NCI-H2107 (cell line): Measurements from ENCODE around the gene KRT79.
"Not testable (repeated sequence)": the region's sequence is repeated elsewhere in the genome, so short reads cannot be mapped to it uniquely, and the experiment has no call there.

Experiments used
- DNase-seq: peaks from one replicate; lab custom pipeline; 2025; lab: John Stamatoyannopoulos, UW

KRT79 gene

DNA sequence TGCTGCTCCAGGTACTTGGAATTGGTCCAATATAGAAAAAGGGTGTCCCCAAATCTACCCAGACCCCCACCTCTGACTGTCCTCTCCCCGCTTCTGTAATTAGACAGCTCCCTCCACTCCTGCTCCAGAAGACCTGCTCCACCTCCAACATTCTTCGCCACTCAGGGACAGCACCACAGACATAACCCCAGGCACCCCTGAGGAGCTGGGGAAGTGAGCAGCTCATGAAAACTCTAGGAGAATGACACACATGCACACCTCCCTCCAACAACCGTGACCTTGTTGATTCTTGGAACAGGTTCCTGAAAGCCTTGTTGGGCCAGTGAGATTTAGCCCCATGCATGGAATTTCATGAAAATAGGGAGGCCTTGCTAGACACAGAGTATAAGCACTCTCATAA, 28.4 kb downstream of the KRT79 start:
- DNase-seq = no peak

DNA sequence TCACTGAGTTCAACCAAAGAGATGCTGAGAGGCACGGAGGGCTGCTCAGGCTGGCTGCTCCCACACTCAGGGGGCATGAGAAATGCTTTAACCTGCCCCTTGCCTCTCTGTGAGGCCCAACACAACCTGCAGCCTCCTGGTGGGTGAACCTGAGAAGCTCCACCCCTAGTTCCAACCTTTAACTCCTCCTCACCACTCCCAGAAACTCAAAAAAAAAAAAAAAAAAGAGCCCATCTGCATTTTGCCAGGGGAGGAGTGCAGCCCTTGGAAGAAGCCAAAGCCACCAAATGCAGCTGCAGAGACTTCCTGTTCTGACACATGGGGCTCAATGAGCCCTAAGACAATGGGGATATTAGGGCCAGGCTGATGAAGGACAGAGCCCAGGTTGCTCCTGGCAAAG, 29.1 kb downstream of the KRT79 start:
- no peak for DNase-seq

DNA sequence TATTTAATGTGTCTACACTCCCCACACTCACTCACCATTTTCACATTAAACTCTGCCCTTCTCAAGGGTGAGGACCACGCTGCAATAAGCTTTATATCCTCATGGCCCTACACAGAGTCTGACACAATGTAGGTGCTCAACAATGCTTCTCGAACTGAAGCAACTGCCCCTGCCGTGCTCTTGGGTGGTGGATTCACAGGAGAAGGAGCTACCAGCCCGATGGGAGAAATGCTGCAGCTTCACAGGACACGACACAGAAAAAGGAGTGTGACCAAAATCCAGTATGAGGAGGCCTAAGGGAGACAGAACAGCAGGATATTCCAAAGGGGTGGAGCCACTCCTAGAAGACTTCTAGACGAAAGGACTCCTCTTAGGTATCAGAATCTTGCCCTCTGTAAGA, 31.7 kb downstream of the KRT79 start:
- no peak for DNase-seq

DNA sequence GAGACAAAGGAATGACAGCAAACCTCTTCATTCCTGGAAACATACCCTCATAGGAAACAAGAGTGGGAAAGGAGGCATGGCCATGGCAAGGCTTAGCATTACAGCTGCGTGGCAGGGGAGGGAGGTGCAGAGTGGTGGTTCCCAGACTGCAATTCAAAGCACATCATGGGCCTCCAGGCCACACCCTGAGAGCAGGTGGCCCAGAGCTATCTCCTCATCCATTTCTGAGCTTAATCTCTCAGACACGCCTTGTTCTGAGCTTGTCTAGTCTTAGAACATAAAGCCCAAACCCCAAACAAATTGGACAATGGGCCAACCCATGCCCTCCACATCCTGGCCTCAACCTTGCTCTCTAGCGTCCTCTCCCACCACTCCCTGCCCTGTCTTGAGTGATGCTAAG, 32.3 kb downstream of the KRT79 start:
- no peak for DNase-seq

DNA sequence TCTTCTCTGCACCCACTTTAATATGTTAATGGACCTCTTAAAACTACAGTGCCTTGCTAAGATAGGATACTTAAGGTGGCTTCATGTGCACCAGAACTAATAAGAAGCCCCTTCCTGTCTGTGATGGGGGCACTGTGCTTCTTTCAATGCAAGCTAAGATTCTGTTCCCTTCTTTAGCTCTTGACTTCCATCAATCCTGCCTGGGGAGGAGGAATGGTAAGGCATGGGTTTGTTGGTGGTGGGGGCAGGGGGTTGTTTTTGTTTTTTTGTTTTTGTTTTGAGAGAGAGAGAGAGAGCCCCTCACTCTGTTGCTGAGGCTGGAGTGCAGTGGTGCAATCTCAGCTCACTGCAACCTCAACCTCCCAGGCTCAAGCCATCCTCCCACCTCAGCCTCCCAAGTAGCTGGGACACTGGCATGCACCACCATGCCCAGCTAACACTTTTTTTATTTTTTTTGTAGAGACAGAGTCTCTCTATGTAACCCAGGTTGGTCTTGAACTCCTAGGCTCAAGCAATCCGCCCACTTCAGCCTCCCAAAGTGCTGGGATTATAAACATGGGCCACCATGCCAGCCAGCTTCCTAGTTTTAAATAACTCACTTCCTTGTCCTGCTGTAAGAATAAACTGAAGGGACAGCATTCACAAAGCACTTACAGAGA, 33.7 kb downstream of the KRT79 start:
- no peak for DNase-seq

DNA sequence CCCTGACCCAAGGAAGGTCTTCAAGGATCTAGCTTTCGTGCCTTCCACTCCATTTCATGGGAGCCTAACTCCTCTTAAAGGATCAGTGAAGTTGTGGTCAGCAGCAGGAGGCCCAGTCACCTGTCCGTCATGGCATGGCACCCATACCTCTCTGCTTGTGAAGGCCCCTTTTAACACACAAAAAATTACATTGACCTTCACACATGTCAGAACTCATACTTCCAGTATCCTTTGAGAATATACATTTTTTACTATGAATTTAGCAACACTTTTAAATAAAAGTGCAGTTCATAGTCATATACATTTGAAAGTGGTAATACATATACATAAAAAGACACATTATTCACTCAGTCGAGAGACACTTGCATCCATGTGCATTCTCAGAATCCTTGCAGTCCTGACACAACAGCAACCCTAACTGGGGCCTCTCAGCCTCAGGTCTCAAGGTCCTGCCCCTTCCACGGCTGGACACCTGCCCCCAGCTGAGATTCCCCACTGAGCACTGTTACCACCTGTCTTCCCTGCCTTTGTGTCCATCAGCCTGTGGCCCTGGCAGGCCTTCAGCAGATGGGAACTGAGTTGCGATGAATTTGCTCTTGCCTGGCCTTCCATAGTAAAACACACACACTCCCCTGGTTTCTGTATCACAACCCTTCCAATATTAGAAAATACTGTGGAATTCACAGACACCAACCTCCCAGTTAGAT, 34.5 kb downstream of the KRT79 start:
- no peak for DNase-seq

DNA sequence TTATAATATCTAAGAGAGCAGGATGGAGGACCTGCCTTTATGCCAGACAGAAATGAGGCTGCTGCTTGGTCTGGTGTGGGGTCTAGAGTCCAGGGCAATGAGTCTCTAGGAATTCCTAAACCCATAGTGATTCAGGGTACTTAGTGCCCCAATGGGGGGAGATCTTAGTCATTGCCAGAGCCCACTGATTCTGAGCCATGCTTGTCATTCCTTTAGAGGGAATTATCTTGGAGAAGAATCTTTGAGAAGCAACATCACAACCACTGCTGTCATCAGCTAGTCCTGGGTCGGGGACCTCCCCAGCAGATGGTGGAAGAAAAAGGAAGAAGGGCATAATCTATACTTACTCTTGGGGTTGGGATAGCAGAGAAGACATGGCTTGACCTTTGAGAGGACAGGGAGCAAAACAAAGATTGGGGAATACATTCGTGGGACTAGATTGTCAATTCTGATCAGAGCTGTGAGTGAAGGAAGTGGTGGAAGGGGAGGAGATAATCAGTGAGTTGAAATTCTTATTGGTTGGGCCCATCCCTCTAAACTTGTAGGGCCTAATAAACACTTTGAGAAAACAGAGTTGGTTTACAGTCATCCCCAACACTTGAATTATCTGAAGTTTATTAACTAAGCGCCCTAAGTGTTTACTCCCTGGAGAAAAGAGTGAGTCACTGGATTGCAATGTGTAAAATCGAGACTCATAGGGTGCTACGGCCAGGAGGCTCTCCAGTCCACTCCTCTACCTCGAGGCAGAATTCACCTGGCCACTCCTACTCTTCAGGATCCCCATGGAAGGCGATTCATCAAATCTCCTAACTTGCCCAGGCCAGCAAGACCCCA, 35.2 kb downstream of the KRT79 start:
- DNase-seq = no peak

DNA sequence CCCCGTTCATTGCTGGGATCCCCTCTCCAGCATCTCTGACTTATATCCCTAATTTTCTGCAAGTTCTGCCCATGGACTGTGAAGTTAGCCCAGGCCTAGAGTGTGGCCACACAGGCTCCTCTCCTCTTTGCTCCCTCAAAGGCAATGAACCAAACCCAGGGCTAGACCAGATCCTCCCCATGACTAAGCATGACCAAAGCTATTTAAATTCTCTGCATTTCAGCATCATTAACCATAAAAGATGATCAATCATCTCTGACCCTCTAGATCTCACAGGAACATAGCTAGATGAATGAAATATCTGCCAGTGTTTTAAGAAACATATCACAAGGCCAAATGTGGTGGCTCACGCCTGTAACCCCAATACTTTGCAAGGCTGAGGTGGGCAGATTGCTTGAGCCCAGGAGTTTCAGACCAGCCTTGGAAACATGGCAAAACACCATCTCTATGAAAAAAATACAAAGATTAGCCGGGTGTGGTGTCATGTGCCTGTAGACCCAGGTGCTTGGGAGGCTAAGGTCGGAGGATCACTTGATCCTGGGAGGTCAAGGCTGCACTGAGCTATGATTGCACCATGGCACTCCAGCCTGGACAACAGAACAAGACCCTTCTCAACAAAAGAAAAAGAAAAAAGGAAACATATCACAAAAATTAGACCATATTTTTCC, 36.0 kb downstream of the KRT79 start:
- DNase-seq = no peak

DNA sequence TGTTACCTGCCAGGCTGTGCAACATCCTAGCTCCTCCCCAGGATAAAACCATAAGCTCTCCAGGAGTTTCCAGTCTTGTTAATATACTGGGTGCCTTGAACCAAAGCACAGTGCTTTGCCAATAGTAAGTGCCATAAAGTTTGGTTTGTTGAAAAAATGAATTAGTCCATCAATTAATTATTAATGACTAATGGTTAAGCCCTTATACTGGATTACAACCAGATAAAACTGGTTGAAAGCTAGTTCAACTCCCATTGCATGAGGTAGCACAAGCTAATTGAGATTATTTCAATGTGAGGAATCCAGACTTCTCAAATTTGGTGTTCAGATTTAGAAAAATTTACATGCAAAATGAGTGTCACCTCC, 36.6 kb downstream of the KRT79 start:
- DNase-seq = no peak

DNA sequence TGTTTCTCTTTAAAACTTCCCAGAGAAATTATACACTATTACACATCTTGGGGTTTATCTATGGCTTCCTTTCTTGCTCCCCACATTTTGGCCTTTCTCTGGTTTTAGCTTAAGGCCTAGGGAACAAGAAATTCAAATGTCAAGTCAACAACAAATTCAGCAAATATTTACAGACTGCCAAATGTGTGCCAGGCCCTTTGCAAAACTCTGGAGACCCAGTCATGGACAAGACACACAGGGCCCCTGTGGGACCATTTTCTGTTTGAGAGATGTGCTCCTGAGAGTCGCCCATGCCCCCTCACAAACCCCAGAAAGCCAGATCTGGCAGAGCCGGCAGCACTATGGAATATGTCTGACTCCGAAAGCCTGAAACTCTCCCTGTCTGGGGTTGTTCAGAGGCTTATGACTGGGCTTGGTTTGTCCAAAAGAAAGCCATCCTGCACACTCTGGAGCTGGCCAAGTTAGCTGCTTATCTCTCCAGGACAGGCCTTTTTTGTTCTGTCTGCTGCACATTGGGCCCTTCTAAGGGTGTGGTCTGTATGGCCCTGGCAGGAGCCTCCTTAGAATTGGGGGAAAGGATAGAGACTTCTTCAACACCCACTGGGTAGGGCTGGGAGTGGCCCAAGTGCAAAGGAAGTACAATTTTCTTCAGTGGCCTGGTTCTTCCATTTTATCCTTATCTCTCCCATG, 37.1 kb downstream of the KRT79 start:
- DNase-seq = no peak

DNA sequence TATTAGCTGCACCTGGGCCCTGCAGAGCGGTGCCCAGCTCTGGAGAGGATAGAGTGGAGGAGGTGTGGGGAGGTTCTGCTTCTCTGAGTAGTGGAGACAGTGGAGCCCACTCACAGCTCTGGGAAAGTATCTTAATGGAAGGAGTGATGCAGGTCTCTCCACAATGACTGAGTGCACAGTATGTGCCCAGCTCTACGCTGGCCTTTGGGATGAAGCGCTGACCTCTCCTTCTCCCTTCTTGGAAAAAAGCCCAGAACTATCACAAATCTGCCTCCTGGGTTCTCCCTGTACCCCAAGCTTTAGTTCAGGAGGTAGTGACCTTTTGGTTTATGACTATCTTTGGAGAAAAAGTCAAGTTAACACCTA, 37.7 kb downstream of the KRT79 start:
- DNase-seq = no peak

DNA sequence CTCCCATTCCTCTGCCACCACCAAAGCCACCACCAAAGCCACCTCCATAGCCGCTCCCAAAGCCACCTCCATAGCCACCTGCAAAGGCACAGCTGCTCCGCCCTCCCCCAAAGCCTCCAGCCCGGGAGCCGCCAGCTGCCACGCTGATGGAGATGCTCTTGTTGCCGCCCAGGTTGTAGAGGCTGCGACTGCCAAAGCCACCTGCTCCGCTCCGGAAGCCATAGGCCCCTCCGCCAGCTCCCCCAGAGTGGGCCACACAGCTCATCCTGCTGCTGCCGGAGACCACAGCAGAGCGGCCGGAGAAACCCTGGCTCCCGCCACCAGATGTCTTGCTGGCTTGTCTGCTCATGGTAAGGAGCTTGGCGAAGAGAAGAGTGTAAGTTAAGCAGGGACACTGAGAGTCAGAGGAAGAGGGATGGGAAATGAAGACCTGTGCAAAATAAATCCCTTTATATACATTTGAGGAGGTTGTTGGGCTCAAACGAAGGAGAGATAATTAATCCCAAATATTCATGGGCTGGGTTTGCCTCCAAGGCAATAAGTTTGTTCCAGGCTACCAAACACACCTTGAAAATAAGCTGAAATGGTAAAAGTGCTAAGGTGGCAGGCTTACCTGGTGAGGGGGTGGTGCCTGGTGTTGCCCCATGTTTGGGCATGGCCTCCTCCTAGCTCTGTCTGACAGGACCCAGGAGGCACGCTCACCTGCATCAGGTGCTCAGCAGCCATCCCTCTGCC, 38.2 kb downstream of the KRT79 start, which contains the start of gene KRT3:
KRT3 (minus strand) TSS at position 424 of the 735 bp plus-strand sequence; CDS start at position 349, 75 bp downstream.
- no peak for DNase-seq

DNA sequence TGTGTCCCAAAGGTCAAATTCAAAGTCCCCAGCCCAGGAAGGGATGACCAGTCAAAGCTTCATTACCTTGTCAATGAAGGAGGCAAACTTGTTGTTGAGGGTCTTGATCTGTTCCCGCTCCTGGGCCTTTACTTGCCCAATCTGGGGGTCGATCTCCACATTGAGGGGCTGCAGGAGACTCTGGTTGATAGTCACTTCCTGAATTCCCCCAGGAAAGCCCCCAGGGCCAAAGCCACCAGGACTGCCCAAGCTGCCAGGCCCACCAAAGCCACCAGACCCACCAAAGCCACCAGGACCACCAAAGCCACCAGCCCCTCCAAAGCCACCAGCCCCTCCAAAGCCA, 38.8 kb downstream of the KRT79 start:
- DNase-seq = not testable (repeated sequence)

DNA sequence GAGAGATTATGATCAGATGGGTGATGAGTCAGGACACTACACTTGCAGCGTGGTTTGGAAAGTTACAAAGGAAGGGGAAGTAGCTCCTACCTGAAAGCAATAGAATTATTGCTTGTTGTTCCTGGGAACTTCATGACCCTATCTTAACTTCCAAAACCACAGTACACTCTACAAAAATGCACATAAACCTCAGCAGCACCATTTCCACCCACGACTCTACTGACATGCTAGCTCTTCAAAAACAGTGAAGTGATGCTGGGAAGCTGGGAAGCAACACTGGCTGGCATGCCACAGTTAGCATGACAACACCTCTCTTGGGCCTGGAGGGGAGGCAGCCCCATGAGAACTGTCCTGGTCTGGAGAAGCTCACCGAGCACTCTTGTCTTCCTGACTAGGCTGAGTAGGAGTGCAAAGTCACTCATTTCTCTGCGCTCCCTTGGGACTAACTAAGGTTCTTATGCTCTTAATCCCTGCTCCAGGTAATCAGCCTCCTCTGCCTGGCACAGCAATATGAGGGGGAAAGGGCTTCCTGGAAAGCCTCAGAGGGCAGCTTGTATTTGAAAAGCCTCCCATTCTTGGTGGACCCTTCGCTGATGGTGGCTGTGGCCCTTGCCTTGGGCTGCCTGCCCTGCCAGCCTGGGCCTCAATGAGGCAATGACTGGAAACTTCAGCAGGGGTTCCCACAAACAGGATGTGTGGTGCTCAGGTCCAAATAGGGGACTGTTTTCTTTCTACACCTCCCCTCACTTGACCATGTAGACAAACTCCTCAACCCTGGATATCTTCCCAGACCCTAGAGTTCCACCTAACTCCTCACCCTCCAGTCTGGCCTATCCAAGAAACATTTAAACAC, 39.4 kb downstream of the KRT79 start:
- no peak for DNase-seq

DNA sequence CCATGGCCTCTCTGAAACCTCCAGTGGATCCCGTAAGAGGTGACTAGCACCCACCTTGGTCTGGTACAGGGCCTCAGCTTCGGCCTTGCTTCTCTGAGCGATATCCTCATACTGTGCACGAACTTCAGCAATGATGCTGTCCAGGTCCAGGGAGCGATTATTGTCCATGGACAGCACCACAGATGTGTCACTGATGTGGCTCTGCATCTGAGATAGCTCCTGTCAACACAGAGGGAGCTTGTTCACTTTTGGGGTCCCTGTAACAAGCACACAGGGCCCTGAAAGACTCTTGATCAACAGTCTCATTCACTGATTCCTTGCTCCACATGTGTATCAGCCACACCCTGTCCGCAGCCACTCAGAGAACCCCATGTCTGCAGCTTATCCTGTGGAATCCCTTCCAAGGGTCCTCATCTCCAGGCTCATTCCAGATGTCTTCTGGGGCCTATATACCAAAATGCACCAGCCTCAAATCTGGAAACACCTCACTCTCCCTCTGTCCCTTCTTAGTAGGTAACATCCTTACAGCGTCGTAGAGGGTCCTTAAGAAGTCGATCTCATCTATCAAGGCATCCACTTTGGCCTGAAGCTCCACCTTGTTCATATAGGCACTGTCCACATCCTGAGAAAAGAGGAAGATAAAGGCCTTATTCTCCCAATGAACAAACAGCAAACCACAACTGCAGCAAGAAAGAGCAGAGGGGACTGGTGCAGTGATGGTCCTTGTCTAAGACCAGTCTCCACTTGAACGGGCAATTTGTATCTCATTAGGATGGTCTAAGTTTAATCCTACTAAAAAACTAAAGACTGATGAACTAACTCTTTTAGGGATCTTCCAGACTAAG, 41.7 kb downstream of the KRT79 start:
- DNase-seq = no peak

DNA sequence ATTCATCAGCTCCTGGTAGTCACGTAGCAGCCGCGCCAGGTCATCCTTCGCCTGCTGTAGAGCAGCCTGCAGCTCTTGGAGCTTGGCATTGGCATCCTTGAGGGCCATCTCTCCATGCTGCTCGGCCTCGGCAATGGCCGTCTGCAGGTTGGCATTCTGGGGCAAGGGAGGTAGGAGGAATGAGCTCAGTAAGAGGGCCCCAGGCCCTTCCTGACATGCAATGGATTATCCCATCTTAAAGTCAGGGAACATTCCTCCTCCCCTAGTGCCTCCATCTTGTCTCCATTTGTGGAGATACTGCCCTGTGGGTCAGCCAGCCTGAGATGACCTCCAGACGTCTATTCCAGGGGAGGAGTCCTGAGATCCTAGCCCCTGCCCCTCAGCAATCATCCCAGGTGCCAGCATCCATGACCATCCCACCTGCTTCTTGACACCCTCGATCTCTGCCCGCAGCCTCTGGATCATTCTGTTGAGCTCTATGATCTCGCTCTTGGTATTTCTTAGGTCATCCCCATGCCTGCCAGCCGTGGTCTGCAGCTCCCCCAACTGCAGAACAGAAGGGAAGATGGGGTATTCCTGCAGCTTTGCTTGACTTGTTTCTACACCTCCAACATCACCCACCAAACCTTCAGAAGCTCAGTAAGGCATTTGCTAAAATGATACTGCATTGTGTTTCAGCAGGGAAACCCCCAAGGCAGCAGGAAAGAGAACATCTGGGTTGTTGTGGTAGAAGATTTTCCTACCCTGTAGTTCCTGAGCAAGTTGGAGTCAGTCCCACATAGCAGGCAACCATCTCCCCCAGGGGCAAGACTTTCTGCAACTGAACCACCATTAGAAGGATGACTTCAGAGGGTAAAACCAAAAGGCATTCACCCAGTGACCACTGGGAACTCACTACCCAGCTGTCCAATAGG, 42.6 kb downstream of the KRT79 start:
- DNase-seq = no peak

DNA sequence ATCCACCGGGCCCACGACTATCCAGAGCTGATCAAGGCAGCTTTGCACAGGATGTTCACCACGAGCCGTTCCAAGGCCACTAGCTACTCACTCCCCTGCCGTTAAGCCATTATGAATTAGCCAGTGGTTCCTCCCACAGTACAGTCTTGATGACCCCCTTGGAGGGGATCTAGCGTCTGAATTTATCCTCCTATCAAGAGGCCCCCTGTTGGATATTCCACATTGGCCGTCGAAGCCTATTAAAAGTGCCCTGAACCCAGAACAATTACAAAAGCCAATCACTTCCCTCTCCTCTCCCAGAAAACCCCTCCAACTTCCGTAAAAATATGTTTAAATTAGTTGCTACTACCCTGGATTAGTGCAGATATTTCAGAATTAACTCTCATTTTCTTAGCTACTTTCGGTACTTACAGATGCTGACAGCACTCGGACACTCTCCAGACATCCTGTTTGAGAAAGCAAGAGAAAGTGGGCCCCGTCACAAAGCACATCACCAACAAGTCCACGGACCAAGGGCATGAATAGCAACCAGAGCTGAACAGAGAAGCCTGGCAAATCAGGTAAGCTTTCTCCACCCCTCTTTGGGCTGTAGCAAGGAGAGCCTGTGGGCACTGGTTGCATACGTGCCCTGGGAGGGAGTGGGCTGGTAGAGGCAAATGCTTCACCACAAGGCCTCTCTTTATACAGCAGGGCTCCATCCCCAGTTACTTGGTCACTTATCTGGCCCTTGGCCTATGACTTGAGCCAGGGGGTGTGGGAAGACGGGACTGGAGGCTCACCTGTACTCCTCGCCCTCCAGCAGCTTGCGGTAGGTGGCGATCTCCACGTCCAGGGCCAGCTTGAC, 43.5 kb downstream of the KRT79 start:
- DNase-seq = no peak
